Stimulated activated CD8-positive, alpha-beta memory T cell treated with anti-CD3 and anti-CD28 coated beads, Interleukin-2, amount 100 ng/mL, for 1 hour (primary cell): ENCODE data around the gene ST6GALNAC3.
"Not testable (repeated sequence)": the region's sequence is repeated elsewhere in the genome, so short reads cannot be mapped to it uniquely, and the experiment has no call there.

Experiments
- DNase-seq, 2 donors: peaks; one replicate each; pipeline ENCODE4 v3.0.0-alpha.2; 2020; ENCODE audit warnings: low read depth in 2 of 2

ST6GALNAC3 gene

GRCh38 chr1:76106719-76107235, 32.2 kb downstream of the ST6GALNAC3 start:
- DNase-seq, result no peak

- no peak for DNase-seq
Observed at GRCh38 chr1:76109404-76109803, 34.9 kb downstream of the ST6GALNAC3 start.

- DNase-seq, result no peak
Observed at GRCh38 chr1:76109901-76110560, 35.5 kb downstream of the ST6GALNAC3 start.

- no peak for DNase-seq
Observed at GRCh38 chr1:76110666-76111065, 36.1 kb downstream of the ST6GALNAC3 start.

GRCh38 chr1:76112321-76112720, 37.8 kb downstream of the ST6GALNAC3 start:
- not testable (repeated sequence) for DNase-seq

- DNase-seq, result no peak
Observed at GRCh38 chr1:76113446-76113845, 38.9 kb downstream of the ST6GALNAC3 start.

- DNase-seq, result no peak
Observed at GRCh38 chr1:76115171-76115570, 40.6 kb downstream of the ST6GALNAC3 start.

GRCh38 chr1:76121850-76122249, 47.3 kb downstream of the ST6GALNAC3 start:
- no peak for DNase-seq

GRCh38 chr1:76122271-76122670, 47.7 kb downstream of the ST6GALNAC3 start:
- DNase-seq, result no peak

GRCh38 chr1:76123411-76124064, 49.0 kb downstream of the ST6GALNAC3 start:
- DNase-seq, result not testable (repeated sequence)

GRCh38 chr1:76124196-76124595, 49.6 kb downstream of the ST6GALNAC3 start:
- DNase-seq, result no peak

GRCh38 chr1:76125473-76126219, 51.1 kb downstream of the ST6GALNAC3 start:
- no peak for DNase-seq

- DNase-seq, result no peak
Observed at GRCh38 chr1:76128096-76128495, 53.5 kb downstream of the ST6GALNAC3 start.

- no peak for DNase-seq
Observed at GRCh38 chr1:76129731-76130130, 55.2 kb downstream of the ST6GALNAC3 start.

GRCh38 chr1:76130992-76131391, 56.4 kb downstream of the ST6GALNAC3 start:
- no peak for DNase-seq

- no peak for DNase-seq
Observed at GRCh38 chr1:76133977-76134376, 59.4 kb downstream of the ST6GALNAC3 start.

- no peak for DNase-seq
Observed at GRCh38 chr1:76135835-76136234, 61.3 kb downstream of the ST6GALNAC3 start.

GRCh38 chr1:76136894-76137293, 62.3 kb downstream of the ST6GALNAC3 start:
- DNase-seq, result no peak

GRCh38 chr1:76137746-76138145, 63.2 kb downstream of the ST6GALNAC3 start:
- DNase-seq, result no peak

- no peak for DNase-seq
Observed at GRCh38 chr1:76138217-76138616, 63.7 kb downstream of the ST6GALNAC3 start.

- DNase-seq, result no peak
Observed at GRCh38 chr1:76140227-76140626, 65.7 kb downstream of the ST6GALNAC3 start.

- DNase-seq, result no peak
Observed at GRCh38 chr1:76141929-76142328, 67.4 kb downstream of the ST6GALNAC3 start.
